Loucy (cell line): ENCODE results near the gene NRG3.
A peak's percentile ranks its signal among the peaks of the same experiment; 100 is the strongest.

ENCODE experiments used
- H2AFZ ChIP-seq: fragments of 200-600 bp; sonication (generic); 2 replicates; pipeline ENCODE4 v1.6.0; 2016; ENCODE audit warnings: antibody characterized with exemption, mild to moderate bottlenecking, low read length, moderate library complexity
- H3F3A ChIP-seq: fragments of 200-600 bp; 2 replicates; pipeline ENCODE4 v1.6.0; 2016; ENCODE audit warnings: antibody characterized with exemption, low read depth, mild to moderate bottlenecking
- H3K27me3 ChIP-seq: fragments of 200-600 bp; sonication (generic); 2 replicates; pipeline ENCODE4 v1.6.1; 2014; ENCODE audit warnings: low read length, mild to moderate bottlenecking; ENCODE audit not compliant: insufficient read depth, poor library complexity, severe bottlenecking
- H3K36me3 ChIP-seq: fragments of 200-600 bp; sonication (generic); 2 replicates; pipeline ENCODE4 v1.6.1; 2016; ENCODE audit warnings: low read length; ENCODE audit not compliant: insufficient read depth
- H3K4me1 ChIP-seq: fragments of 200-600 bp; sonication (generic); 2 replicates; pipeline ENCODE4 v1.5.1; 2014; ENCODE audit warnings: low read length, mild to moderate bottlenecking; ENCODE audit not compliant: insufficient read depth, poor library complexity, severe bottlenecking
- H3K4me2 ChIP-seq: fragments of 200-600 bp; sonication (generic); 2 replicates; pipeline ENCODE4 v1.6.0; 2014; ENCODE audit warnings: antibody characterized with exemption, low read length, low read depth, mild to moderate bottlenecking; ENCODE audit not compliant: poor library complexity, severe bottlenecking
- H3K4me3 ChIP-seq: fragments of 200-600 bp; sonication (generic); 2 replicates; pipeline ENCODE4 v1.5.1; 2014; ENCODE audit warnings: low read length, mild to moderate bottlenecking, mixed read lengths; ENCODE audit not compliant: poor library complexity, severe bottlenecking
- H3K79me2 ChIP-seq: fragments of 200-600 bp; sonication (generic); 2 replicates; pipeline ENCODE4 v1.6.1; 2014; ENCODE audit warnings: low read length; ENCODE audit not compliant: insufficient read depth
- H3K9ac ChIP-seq: fragments of 200-600 bp; sonication (generic); 2 replicates; pipeline ENCODE4 v1.6.0; 2014; ENCODE audit warnings: mild to moderate bottlenecking, low read depth, low read length, moderate library complexity; ENCODE audit not compliant: poor library complexity, severe bottlenecking
- H3K9me2 ChIP-seq: fragments of 200-600 bp; sonication (generic); replicated peaks from 2 replicates; pipeline ENCODE4 v1.6.1; 2016; ENCODE audit warnings: low read depth, low read length, mixed read lengths
- H3K9me3 ChIP-seq: fragments of 200-600 bp; sonication (generic); 2 replicates; pipeline ENCODE4 v1.6.1; 2014; ENCODE audit warnings: mild to moderate bottlenecking, antibody characterized with exemption, low read length, low read depth; ENCODE audit not compliant: insufficient read depth
- H4K20me1 ChIP-seq: fragments of 200-600 bp; sonication (generic); 2 replicates; pipeline ENCODE4 v1.6.0; 2014; ENCODE audit warnings: antibody characterized with exemption, low read length, mild to moderate bottlenecking; ENCODE audit not compliant: insufficient read depth, poor library complexity, severe bottlenecking
- CTCF ChIP-seq: fragments of 200-600 bp; sonication (generic); conservative IDR thresholded peaks from 2 replicates; pipeline ENCODE4 v1.5.1; 2014; ENCODE audit warnings: mild to moderate bottlenecking, antibody characterized with exemption, low read length
- EZH2phosphoT487 ChIP-seq: fragments of 200-600 bp; IDR thresholded peaks from 2 replicates; pipeline ENCODE4 v1.6.1; 2018; ENCODE audit warnings: antibody characterized with exemption, mild to moderate bottlenecking, moderate library complexity, borderline replicate concordance

Gene NRG3

GRCh38 chr10:82966130-82966529 lies 1091.1 kb downstream of the NRG3 start:
- H3K4me1 ChIP-seq: no peaks in the 10 kb centered on the region
- no peaks in the 10 kb centered on the region for H3K36me3 ChIP-seq
- no peak overlapping the region for H3K4me2 ChIP-seq
- no peaks in the 10 kb centered on the region for H3K9me3 ChIP-seq
- no peak overlapping the region for H2AFZ ChIP-seq
- no peaks in the 10 kb centered on the region for H3K79me2 ChIP-seq
- TF ChIP-seq EZH2phosphoT487 (no peak), CTCF (no peak)
- H3K9ac ChIP-seq: no peak overlapping the region
- no peaks in the 10 kb centered on the region for H4K20me1 ChIP-seq
- H3F3A ChIP-seq: no peaks in the 10 kb centered on the region
- H3K4me3 ChIP-seq: no peak overlapping the region
- no peaks in the 10 kb centered on the region for H3K9me2 ChIP-seq
- H3K27me3 ChIP-seq: no peaks in the 10 kb centered on the region

- no peaks in the 10 kb centered on the region for H3K4me1 ChIP-seq
- no peak overlapping the region for H3K9ac ChIP-seq
- no peak overlapping the region for H3K4me2 ChIP-seq
- TF ChIP-seq EZH2phosphoT487 (no peak), CTCF (no peak)
- no peaks in the 10 kb centered on the region for H3K36me3 ChIP-seq
- H3K9me2 ChIP-seq: no peaks in the 10 kb centered on the region
- no peaks in the 10 kb centered on the region for H3K79me2 ChIP-seq
- H3K9me3 ChIP-seq: no peaks in the 10 kb centered on the region
- no peak overlapping the region for H3K4me3 ChIP-seq
- H4K20me1 ChIP-seq: no peaks in the 10 kb centered on the region
- no peak overlapping the region for H2AFZ ChIP-seq
- H3K27me3 ChIP-seq: no peaks in the 10 kb centered on the region
- H3F3A ChIP-seq: no peaks in the 10 kb centered on the region
These were observed 1093.5 kb downstream of the NRG3 start for GRCh38 chr10:82968533-82968932.

GRCh38 chr10:82969405-82969804 lies 1094.4 kb downstream of the NRG3 start:
- no peak overlapping the region for H3K4me2 ChIP-seq
- no peaks in the 10 kb centered on the region for H3K27me3 ChIP-seq
- H3K4me3 ChIP-seq: no peak overlapping the region
- no peaks in the 10 kb centered on the region for H3K36me3 ChIP-seq
- H2AFZ ChIP-seq: no peak overlapping the region
- H3K9me3 ChIP-seq: no peaks in the 10 kb centered on the region
- no peaks in the 10 kb centered on the region for H3F3A ChIP-seq
- H3K9ac ChIP-seq: no peak overlapping the region
- H4K20me1 ChIP-seq: no peaks in the 10 kb centered on the region
- H3K9me2 ChIP-seq: no peaks in the 10 kb centered on the region
- no peaks in the 10 kb centered on the region for H3K79me2 ChIP-seq
- no peaks in the 10 kb centered on the region for H3K4me1 ChIP-seq
- TF ChIP-seq EZH2phosphoT487 (no peak), CTCF (peak; percentile 44)
